HUES6 (cell line): Measurements from ENCODE around the gene CINP.
"Not testable (repeated sequence)": the region's sequence is repeated elsewhere in the genome, so short reads cannot be mapped to it uniquely, and the experiment has no call there.

Source experiments
- H3K27ac ChIP-seq: 2 replicates; pipeline ENCODE4 v1.7.0; 2013; ENCODE audit warnings: low read depth, mild to moderate bottlenecking, low read length, inconsistent platforms
- H3K27me3 ChIP-seq: 2 replicates; pipeline ENCODE4 v1.6.1; 2013; ENCODE audit warnings: low read length; ENCODE audit not compliant: control insufficient read depth, insufficient read depth
- H3K36me3 ChIP-seq: 2 replicates; pipeline ENCODE4 v1.6.1; 2013; ENCODE audit warnings: low read length; ENCODE audit not compliant: control insufficient read depth, insufficient read depth
- H3K4me1 ChIP-seq: 2 replicates; pipeline ENCODE4 v1.6.1; 2013; ENCODE audit warnings: low read length; ENCODE audit not compliant: control insufficient read depth, insufficient read depth
- H3K4me3 ChIP-seq: 2 replicates; pipeline ENCODE4 v1.5.1; 2013; ENCODE audit warnings: low read depth, low read length
- H3K9ac ChIP-seq: one replicate; pipeline ENCODE4 v1.6.1; 2013; ENCODE audit warnings: mild to moderate bottlenecking, low read length
- H3K9me3 ChIP-seq: 2 replicates; pipeline ENCODE4 v1.6.1; 2013; ENCODE audit warnings: low read depth, low read length; ENCODE audit not compliant: control insufficient read depth, insufficient read depth

The CINP gene

DNA sequence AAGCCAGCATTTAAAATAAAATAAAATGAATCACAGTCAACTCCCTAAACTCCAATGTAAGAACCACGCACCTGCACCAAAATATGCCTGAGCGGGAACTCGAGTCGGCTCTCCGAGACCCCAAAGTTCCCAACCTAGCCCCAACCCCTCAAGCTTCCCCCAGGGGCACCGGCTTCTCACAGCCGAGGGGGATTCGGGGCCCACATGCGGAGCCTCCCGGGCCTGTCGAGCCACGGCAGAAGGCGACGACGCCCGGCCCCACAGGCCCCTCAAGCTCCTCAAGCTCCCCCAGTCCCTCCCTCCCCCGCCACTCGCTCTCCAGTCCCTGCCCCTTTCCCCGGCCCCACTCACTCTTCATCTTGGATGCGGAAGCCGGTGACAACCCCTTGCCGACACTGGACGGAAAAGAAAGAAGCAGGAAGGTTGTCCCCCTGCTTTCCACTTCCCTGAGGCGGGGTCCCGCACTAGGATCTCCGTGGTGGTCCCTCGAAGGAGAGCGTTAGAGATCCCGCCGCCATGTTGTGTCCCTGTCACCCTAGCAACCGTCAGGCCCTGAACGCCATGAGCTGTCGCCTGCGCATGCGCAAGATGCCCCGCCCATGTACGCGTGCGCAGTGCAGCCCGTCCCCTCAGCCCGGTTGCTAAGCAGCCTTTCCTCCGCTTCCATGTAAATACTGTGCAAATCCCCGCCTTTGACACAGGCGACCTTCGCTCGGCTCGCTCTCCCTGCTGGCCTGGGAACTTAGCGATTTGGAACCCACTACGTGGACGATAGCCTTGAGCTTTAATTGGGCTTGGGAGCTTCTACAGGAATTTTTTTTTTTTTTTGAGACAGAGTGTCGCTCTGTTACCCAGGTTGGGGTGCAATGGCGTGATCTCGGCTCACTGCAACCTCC, 57.8 kb downstream of the CINP start, which contains the start of gene MOK:
Gene MOK (minus strand): TSS at position 554 of the 896 bp plus-strand sequence. CDS start 196 bp downstream, at position 358.
- Histone ChIP-seq H3K9ac (no peak within 1 kb of the TSS), H3K4me3 (peak within 1 kb of the TSS; percentile 75), H3K4me1 (no peaks in the 10 kb centered on the region), H3K9me3 (no peaks in the 10 kb centered on the region), H3K27ac (no peak within 1 kb of the TSS), H3K36me3 (no peaks in the 10 kb centered on the region), H3K27me3 (no peaks in the 10 kb centered on the region)

DNA sequence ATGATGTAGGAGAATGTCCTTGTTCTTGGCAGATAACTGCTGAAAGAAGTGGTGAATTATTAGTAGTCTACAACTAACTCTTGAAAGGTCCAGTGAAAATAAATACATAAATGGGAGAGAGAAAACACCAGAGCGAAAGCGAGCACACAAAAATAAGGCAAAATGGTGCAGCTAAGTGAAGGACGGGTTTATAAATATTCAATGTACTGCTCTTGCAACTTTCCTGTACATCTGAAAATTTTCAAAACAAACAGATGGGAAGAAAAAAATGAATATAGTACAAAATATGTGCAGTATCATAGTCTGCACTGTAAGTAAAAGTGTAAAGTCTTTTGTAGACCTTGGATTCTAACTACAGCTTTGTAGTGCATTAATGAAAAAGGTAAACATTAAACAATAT, 59.0 kb downstream of the CINP start:
- no peak overlapping the region for H3K4me3 ChIP-seq
- H3K27ac ChIP-seq, result no peak overlapping the region

DNA sequence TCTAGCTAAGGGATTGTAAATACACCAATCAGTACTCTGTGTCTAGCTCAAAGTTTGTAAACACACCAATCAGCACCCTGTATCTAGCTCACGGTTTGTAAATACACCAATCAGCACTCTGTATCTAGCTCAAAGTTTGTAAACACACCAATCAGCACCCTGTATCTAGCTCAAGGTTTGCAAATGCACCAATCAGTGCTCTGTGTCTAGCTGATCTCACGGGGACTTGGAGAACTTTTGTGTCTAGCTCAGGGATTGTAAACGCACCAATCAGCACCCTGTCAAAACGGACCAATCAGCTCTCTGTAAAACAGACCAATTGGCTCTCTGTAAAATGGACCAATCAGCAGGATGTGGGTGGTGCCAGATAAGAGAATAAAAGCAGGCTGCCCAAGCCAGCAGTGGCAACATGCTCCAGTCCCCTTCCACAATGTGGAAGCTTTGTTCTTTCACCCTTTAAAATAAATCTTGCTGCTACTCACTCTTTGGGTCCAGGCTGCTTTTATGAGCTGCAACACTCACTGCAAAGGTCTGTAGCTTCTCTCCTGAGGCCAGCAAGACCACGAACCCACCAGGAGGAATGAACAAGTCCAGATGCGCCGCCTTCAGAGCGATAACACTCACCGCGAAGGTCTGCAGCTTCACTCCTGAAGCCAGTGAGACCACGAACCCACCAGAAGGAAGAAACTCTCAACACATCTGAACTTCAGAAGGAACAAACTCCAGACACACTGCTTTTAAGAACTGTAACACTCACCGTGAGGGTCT, 64.2 kb downstream of the CINP start:
- not testable (repeated sequence) for H3K27ac ChIP-seq, H3K9ac ChIP-seq, H3K4me3 ChIP-seq

More for the DNA sequence above, 59.0 kb downstream of the CINP start:
- no peaks in the 10 kb centered on the region for H3K27me3 ChIP-seq
- no peak overlapping the region for H3K9ac ChIP-seq
- no peaks in the 10 kb centered on the region for H3K4me1 ChIP-seq
- no peaks in the 10 kb centered on the region for H3K9me3 ChIP-seq
- no peaks in the 10 kb centered on the region for H3K36me3 ChIP-seq

More for the DNA sequence above, 64.2 kb downstream of the CINP start:
- not testable (repeated sequence) for H3K9me3 ChIP-seq, H3K4me1 ChIP-seq, H3K36me3 ChIP-seq, H3K27me3 ChIP-seq
